C4-2B (cell line): ENCODE measurements around the gene PURB.

ENCODE experiments used
- CTCF ChIP-seq: fragments of 450-650 bp; conservative IDR thresholded peaks from 2 replicates; pipeline ENCODE4 v1.5.1; 2017; ENCODE audit warnings: mild to moderate bottlenecking
- ZFX ChIP-seq: fragments of 450-650 bp; IDR thresholded peaks from 2 replicates; pipeline ENCODE4 v1.6.1; 2017

- TF ChIP-seq CTCF: no peak
- TF ChIP-seq ZFX: no peak
These were observed 8.4 kb upstream of the PURB start for GRCh38 chr7:44893710-44894234.
